ENCODE data around the gene ZNG1A.
"Not testable (repeated sequence)": the region's sequence is repeated elsewhere in the genome, so short reads cannot be mapped to it uniquely, and the experiment has no call there.

Gene ZNG1A

DNA sequence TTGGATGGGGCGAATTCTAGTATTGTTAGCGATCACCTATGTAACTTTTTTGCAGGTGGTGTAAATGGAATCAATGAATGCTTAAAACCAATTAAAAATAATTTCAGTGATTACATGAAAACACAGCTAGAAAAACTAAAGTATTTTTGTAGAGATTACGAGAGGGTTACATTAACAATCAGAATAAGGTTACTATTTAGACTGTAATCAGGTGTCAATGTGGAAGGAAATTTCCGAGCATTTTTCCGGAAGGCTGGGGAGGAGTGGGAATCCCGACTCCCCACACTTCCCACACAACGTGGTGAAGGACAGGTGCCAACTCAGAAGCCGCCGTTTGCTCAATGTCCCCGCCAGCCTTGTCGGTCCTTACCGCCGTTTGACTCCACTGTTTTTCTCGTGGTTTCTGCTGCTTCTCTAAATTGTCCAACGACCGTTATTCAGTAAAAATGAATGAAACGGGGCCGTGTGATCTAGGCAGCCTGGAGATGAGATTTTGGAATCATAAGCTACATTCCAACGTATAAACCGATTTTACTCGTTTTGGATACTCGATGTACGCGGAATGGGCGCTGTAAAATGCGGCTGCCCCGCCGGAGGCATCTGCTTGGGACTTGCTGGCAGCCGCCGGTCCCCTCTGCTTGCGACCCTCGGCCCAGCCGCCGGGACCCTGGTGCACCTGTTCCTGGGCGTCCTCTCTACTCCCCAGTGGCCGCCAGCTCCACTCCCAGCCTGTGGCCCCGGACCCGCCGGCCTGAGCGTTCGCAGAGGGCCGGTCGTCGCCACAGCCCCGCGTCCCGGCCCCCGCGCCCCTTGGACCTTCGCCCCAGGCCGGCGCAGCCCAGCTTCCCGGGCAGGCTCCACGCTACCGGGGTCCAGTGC is 66.0 kb downstream of the ZNG1A start:
- H3K27me3 ChIP-seq (ENCODE audit: low read length); H3K9me2 ChIP-seq (replicated peaks; ENCODE audit: insufficient read depth, low read length); H3F3A ChIP-seq (ENCODE audit: insufficient read depth); H3K27ac ChIP-seq (ENCODE audit: low read depth, low read length); H3K36me3 ChIP-seq (ENCODE audit: low read length); H4K20me1 ChIP-seq (ENCODE audit: low read depth, low read length); H2AFZ ChIP-seq (ENCODE audit: low read depth, low read length, severe bottlenecking); H3K4me2 ChIP-seq (ENCODE audit: low read depth, low read length, poor library complexity, severe bottlenecking); H3K4me3 ChIP-seq (ENCODE audit: insufficient read depth, low read length, poor library complexity, severe bottlenecking); H3K79me2 ChIP-seq (ENCODE audit: insufficient read depth, low read length); H3K9ac ChIP-seq (ENCODE audit: low read length); H3K9me3 ChIP-seq (ENCODE audit: insufficient read depth, low read length): not testable (repeated sequence)

DNA sequence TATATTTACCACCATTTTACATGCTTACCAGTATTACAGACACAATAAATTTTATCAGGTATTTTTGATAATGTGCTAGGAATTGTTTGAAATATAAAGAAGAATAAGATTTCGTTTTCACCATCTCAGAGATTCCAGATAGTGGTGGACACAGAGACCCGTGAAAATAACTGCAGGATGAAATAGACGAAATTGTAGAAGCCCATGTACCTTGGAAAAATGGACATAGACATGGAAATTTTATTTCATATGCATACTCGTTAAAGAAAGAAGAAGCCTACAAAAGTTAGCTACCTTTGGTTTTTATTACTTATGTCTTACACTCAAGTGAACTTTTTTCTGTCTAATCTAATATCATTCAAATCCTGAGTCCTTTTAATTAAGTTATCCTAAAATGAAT is 68.2 kb downstream of the ZNG1A start:
- not testable (repeated sequence) for H3K36me3 ChIP-seq (ENCODE audit: low read length); H2AFZ ChIP-seq (ENCODE audit: low read depth, low read length, severe bottlenecking); H3K4me2 ChIP-seq (ENCODE audit: low read depth, low read length, poor library complexity, severe bottlenecking); H3K27me3 ChIP-seq (ENCODE audit: low read length); H3K4me3 ChIP-seq (ENCODE audit: insufficient read depth, low read length, poor library complexity, severe bottlenecking); H3K9ac ChIP-seq (ENCODE audit: low read length); H4K20me1 ChIP-seq (ENCODE audit: low read depth, low read length); H3K9me3 ChIP-seq (ENCODE audit: insufficient read depth, low read length); H3K9me2 ChIP-seq (replicated peaks; ENCODE audit: insufficient read depth, low read length); H3F3A ChIP-seq (ENCODE audit: insufficient read depth); H3K27ac ChIP-seq (ENCODE audit: low read depth, low read length); H3K79me2 ChIP-seq (ENCODE audit: insufficient read depth, low read length)

DNA sequence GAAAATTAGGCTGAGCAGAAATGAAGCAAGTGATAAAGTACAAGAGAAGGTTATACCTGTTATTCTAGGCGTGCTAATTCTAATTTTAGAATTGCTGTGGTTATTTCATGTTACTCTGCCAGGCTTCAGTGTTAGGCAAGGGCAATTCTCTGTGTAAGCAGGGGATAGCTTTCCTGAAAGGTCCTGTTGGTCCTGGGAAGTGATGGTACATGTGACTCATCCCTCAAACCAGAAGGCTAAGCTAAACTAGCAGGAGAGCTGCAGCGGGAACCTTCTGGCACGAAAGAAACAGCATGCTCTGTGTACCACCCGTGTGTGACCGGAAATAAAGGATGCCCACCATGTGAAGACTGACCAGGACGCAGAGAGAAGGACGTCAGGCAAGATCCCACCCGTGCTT is 69.3 kb downstream of the ZNG1A start:
- H2AFZ ChIP-seq (ENCODE audit: low read depth, low read length, severe bottlenecking); H3F3A ChIP-seq (ENCODE audit: insufficient read depth); H3K4me2 ChIP-seq (ENCODE audit: low read depth, low read length, poor library complexity, severe bottlenecking); H3K27me3 ChIP-seq (ENCODE audit: low read length); H3K79me2 ChIP-seq (ENCODE audit: insufficient read depth, low read length); H3K9me3 ChIP-seq (ENCODE audit: insufficient read depth, low read length); H4K20me1 ChIP-seq (ENCODE audit: low read depth, low read length); H3K9me2 ChIP-seq (replicated peaks; ENCODE audit: insufficient read depth, low read length); H3K9ac ChIP-seq (ENCODE audit: low read length); H3K4me3 ChIP-seq (ENCODE audit: insufficient read depth, low read length, poor library complexity, severe bottlenecking); H3K36me3 ChIP-seq (ENCODE audit: low read length); H3K27ac ChIP-seq (ENCODE audit: low read depth, low read length): not testable (repeated sequence)

GRCh38 chr9:108742-109495 is 69.9 kb downstream of the ZNG1A start:
- not testable (repeated sequence) for H3K36me3 ChIP-seq (ENCODE audit: low read length); H3K27me3 ChIP-seq (ENCODE audit: low read length); H2AFZ ChIP-seq (ENCODE audit: low read depth, low read length, severe bottlenecking); H3K9me3 ChIP-seq (ENCODE audit: insufficient read depth, low read length); H3K4me2 ChIP-seq (ENCODE audit: low read depth, low read length, poor library complexity, severe bottlenecking); H3F3A ChIP-seq (ENCODE audit: insufficient read depth); H3K4me3 ChIP-seq (ENCODE audit: insufficient read depth, low read length, poor library complexity, severe bottlenecking); H3K79me2 ChIP-seq (ENCODE audit: insufficient read depth, low read length); H3K27ac ChIP-seq (ENCODE audit: low read depth, low read length); H4K20me1 ChIP-seq (ENCODE audit: low read depth, low read length); H3K9ac ChIP-seq (ENCODE audit: low read length); H3K9me2 ChIP-seq (replicated peaks; ENCODE audit: insufficient read depth, low read length)

DNA sequence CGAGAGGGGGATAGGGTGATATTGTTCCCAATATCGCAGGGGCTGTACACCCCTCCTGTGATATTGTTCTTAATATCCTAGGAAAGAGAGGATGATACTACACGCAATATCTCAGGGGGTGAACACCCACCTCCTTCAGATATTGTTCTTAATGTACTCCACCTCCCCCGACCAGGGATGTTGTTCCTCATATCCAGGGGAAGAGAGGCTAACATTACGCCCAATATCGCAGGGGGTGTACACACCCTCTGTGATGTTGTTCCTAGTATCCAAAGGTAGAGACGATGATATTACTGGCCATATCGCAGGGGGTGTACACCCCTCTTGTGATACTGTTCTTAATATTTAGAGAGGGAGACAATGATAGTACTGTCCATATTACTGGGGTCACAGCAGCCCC is 72.9 kb downstream of the ZNG1A start:
- not testable (repeated sequence) for H3K27me3 ChIP-seq (ENCODE audit: low read length); H3K4me2 ChIP-seq (ENCODE audit: low read depth, low read length, poor library complexity, severe bottlenecking); H3K27ac ChIP-seq (ENCODE audit: low read depth, low read length); H2AFZ ChIP-seq (ENCODE audit: low read depth, low read length, severe bottlenecking); H4K20me1 ChIP-seq (ENCODE audit: low read depth, low read length); H3K9me2 ChIP-seq (replicated peaks; ENCODE audit: insufficient read depth, low read length); H3K9me3 ChIP-seq (ENCODE audit: insufficient read depth, low read length); H3F3A ChIP-seq (ENCODE audit: insufficient read depth); H3K36me3 ChIP-seq (ENCODE audit: low read length); H3K4me3 ChIP-seq (ENCODE audit: insufficient read depth, low read length, poor library complexity, severe bottlenecking); H3K79me2 ChIP-seq (ENCODE audit: insufficient read depth, low read length); H3K9ac ChIP-seq (ENCODE audit: low read length)

DNA sequence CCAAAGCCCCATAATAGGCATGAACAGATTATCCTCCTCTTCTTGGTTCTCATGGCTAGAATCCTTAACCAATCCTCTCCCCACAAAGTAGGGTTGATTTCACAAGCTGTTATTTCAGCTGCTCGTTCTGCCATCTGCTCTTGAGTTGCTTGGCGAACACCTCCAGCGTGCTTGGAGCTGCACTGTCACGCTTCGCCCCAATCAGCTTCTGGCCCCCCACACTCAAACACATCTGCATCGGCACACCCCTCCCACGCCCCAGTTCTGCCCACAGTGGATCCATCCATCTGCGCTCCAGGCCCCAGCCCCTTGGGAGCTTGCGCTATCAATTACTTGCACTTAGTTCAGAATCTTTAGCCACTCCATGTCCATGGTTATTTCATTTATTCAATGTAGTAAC is 78.4 kb downstream of the ZNG1A start:
- not testable (repeated sequence) for H2AFZ ChIP-seq (ENCODE audit: low read depth, low read length, severe bottlenecking); H3K79me2 ChIP-seq (ENCODE audit: insufficient read depth, low read length); H3K36me3 ChIP-seq (ENCODE audit: low read length); H3K27ac ChIP-seq (ENCODE audit: low read depth, low read length); H4K20me1 ChIP-seq (ENCODE audit: low read depth, low read length); H3K9ac ChIP-seq (ENCODE audit: low read length); H3K4me2 ChIP-seq (ENCODE audit: low read depth, low read length, poor library complexity, severe bottlenecking); H3K4me3 ChIP-seq (ENCODE audit: insufficient read depth, low read length, poor library complexity, severe bottlenecking); H3K9me3 ChIP-seq (ENCODE audit: insufficient read depth, low read length); H3F3A ChIP-seq (ENCODE audit: insufficient read depth); H3K9me2 ChIP-seq (replicated peaks; ENCODE audit: insufficient read depth, low read length); H3K27me3 ChIP-seq (ENCODE audit: low read length)

- H3K4me3 ChIP-seq (ENCODE audit: insufficient read depth, low read length, poor library complexity, severe bottlenecking); H3K79me2 ChIP-seq (ENCODE audit: insufficient read depth, low read length); H3K27me3 ChIP-seq (ENCODE audit: low read length); H3F3A ChIP-seq (ENCODE audit: insufficient read depth); H2AFZ ChIP-seq (ENCODE audit: low read depth, low read length, severe bottlenecking); H3K9me2 ChIP-seq (replicated peaks; ENCODE audit: insufficient read depth, low read length); H3K27ac ChIP-seq (ENCODE audit: low read depth, low read length); H3K9ac ChIP-seq (ENCODE audit: low read length); H3K4me2 ChIP-seq (ENCODE audit: low read depth, low read length, poor library complexity, severe bottlenecking); H4K20me1 ChIP-seq (ENCODE audit: low read depth, low read length); H3K36me3 ChIP-seq (ENCODE audit: low read length); H3K9me3 ChIP-seq (ENCODE audit: insufficient read depth, low read length): not testable (repeated sequence)
Observed at GRCh38 chr9:99867-100266, 79.0 kb downstream of the ZNG1A start.

DNA sequence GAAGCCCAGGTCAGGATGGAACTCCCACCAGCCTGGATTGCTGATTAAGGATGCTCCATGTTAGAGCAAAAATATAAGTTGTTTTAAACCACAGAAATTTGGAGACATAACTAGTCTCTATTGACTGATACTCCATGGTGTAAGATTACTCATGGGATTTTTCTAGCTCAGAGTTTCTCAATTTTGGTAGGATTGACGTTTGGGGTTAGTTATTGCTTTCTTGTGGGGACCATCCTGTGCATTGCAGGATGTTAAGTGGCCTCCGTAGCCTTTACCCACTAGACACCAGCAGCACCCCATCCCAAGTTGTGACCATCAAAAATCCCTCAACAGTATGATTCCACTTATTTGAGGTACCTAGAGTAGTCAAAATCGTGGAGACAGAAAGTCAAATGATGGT is 80.1 kb downstream of the ZNG1A start:
- H3K36me3 ChIP-seq (ENCODE audit: low read length); H3K4me3 ChIP-seq (ENCODE audit: insufficient read depth, low read length, poor library complexity, severe bottlenecking); H4K20me1 ChIP-seq (ENCODE audit: low read depth, low read length); H3K4me2 ChIP-seq (ENCODE audit: low read depth, low read length, poor library complexity, severe bottlenecking); H3K9ac ChIP-seq (ENCODE audit: low read length); H3K27me3 ChIP-seq (ENCODE audit: low read length); H3K9me3 ChIP-seq (ENCODE audit: insufficient read depth, low read length); H3K79me2 ChIP-seq (ENCODE audit: insufficient read depth, low read length); H3K27ac ChIP-seq (ENCODE audit: low read depth, low read length); H2AFZ ChIP-seq (ENCODE audit: low read depth, low read length, severe bottlenecking); H3K9me2 ChIP-seq (replicated peaks; ENCODE audit: insufficient read depth, low read length); H3F3A ChIP-seq (ENCODE audit: insufficient read depth): not testable (repeated sequence)

All from SU-DHL-6 (cell line).